VCaP (cell line): Measurements from ENCODE around the gene DDX4.
"Not testable (repeated sequence)": the region's sequence is repeated elsewhere in the genome, so short reads cannot be mapped to it uniquely, and the experiment has no call there.

ENCODE experiments used
- H3K27ac ChIP-seq: fragments of 450-650 bp; 2 replicates; pipeline ENCODE4 v1.5.1; 2017
- TF ChIP-seq, protein P1 (sequence below): fragments of 450-650 bp; conservative IDR thresholded peaks from 2 replicates; pipeline ENCODE4 v1.5.1; 2017; ENCODE audit warnings: mild to moderate bottlenecking, moderate library complexity

DDX4 gene

DNA sequence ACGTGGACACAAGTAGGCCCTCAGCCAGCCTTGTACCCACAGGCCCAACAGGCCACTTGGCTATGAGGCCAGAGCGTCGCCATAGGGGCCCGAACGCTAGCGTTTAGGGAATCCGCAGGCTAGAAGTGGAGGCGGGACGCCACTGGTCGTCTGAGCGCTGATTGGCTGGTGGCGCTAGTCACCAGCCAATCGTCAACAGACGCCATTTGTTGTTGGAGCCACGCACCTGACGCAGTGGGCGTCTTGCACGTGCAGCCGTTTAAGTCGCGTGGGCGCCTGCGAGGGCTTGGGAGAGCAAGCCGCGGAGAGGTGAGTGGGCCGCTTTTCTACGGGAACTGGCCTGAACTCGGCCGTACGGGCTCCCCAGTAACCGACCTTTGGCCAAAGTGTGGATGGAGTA is at the start of gene DDX4:
Gene DDX4, plus strand, starts transcription at position 269 of the 400 bp plus-strand sequence. CDS start 903 bp downstream, outside the sequence.
- H3K27ac ChIP-seq = no peak within 1 kb of the TSS
- TF ChIP-seq, protein P1, sequence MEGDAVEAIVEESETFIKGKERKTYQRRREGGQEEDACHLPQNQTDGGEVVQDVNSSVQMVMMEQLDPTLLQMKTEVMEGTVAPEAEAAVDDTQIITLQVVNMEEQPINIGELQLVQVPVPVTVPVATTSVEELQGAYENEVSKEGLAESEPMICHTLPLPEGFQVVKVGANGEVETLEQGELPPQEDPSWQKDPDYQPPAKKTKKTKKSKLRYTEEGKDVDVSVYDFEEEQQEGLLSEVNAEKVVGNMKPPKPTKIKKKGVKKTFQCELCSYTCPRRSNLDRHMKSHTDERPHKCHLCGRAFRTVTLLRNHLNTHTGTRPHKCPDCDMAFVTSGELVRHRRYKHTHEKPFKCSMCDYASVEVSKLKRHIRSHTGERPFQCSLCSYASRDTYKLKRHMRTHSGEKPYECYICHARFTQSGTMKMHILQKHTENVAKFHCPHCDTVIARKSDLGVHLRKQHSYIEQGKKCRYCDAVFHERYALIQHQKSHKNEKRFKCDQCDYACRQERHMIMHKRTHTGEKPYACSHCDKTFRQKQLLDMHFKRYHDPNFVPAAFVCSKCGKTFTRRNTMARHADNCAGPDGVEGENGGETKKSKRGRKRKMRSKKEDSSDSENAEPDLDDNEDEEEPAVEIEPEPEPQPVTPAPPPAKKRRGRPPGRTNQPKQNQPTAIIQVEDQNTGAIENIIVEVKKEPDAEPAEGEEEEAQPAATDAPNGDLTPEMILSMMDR = no peak

DNA sequence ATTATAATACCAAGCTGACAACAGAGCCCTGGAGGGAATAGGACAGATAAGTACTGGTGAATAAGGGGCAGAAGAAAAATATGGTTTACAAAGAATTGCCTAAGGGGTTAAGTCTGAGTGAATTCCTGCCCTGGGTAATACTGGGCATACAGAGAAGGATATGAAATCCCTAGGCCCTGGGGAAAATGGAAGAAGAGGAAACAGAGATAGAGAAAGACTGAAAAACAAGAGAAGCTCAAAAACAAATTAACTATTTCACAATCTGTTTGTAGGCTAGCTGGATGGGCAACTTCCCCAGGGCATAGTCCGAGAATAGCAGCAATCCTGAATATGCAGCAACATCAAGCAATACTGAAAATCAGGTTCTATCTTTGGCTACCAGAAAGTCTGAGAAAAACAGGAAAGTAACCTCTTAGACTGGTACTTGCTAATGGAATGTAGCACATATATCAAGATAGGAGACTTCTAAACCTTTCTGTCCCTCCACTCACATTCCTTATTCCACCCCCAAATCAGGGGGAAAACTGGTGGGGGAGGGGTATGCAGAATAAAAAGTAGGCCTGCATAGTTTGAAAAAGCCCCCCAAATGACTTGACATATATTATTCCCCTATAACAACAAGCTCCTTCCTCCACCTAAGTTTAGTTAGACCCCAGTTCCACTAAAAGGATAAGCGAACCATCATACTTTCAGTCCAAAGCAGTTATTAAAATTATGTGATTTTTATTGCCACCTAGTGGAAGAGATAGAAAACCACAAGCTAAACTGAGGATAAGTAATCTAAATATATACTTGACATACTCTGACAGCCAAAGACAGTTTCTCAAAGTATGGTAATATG is 46.4 kb upstream of the DDX4 start:
- H3K27ac ChIP-seq = peak overlapping the region; percentile 60
- TF ChIP-seq, protein P1 = peak; percentile 67

DNA sequence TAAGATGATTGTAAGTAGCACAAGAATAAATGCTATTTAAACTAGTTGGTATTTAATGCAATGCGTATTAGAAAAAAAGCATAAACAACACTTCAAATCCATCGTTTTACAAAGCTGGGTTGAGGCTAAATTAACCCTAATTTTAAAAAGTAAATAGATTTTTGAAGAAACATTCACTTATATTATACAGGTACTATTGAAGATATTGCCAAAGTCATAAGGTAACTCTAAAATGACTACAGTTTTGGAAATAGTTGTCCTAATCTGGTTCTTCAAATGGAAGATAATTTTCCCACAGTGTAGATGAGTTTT is 45.8 kb upstream of the DDX4 start:
- peak overlapping the region; percentile 60 for H3K27ac ChIP-seq
- TF ChIP-seq, protein P1 = peak; percentile 19; the same call in 1 of the 2 replicates

DNA sequence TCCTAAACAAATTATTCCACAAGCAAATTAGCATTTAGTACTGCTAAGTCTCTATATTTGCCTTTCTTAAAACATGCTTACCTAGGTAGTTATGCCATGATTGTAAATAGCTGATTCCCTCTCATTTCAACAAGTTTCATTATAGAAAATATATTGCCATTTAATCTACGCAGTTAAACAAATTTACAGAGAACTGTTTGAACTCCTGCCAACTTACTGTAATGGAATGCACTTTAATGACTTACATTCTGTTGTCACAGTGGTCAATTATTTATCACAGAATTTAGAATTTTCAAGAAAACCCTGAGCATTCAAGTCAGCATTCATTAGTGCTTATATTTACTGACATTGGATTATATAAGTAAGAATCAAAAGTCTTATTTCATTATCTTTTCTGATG is 45.4 kb upstream of the DDX4 start:
- peak overlapping the region; percentile 60; the same call in 1 of the 2 replicates for H3K27ac ChIP-seq
- TF ChIP-seq, protein P1 = no peak

DNA sequence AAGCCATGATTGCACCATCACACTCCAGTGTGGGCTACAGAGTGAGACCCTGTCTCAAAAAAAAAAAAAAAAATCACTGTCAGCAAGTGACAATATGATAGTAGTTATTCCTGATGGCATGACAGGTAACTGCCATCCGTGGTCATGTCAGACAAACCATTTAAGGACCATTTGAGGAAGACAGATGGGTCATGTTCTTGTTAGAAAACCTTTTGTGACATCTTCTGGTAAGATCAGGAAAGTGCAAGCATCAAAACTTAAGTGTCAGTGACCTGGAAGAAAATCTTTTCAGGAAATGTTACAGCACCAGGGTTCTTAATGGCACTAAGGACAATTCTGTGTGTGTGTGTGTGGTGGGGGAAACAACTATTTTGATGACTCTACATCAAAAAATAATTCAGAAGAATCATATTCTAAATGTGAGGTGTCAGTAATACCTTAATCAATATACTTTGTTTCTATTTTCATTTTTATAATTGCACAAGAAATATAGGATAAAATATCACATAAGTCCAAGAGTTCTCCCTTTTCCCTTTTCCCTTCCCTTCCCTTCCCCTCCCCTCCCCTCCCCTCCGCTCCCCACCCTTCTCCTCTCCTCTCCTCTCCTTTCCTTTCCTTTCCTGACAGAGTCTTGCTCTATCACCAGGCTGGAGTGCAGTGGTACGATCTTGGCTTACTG is 43.6 kb upstream of the DDX4 start:
- TF ChIP-seq, protein P1 = peak; percentile 75
- H3K27ac ChIP-seq = no peak overlapping the region

DNA sequence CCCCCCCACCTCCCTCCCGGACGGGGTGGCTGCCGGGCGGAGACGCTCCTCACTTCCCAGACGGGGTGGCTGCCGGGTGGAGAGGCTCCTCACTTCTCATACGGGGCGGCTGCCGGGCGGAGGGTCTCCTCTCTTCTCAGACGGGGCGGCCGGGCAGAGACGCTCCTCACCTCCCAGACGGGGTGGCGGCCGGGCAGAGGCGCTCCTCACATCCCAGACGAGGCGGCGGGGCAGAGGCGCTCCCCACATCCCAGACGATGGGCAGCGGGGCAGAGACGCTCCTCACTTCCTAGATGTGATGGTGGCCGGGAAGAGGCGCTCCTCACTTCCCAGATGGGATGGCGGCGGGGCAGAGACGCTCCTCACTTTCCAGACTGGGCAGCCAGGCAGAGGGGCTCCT is 41.2 kb upstream of the DDX4 start:
- H3K27ac ChIP-seq = not testable (repeated sequence)

DNA sequence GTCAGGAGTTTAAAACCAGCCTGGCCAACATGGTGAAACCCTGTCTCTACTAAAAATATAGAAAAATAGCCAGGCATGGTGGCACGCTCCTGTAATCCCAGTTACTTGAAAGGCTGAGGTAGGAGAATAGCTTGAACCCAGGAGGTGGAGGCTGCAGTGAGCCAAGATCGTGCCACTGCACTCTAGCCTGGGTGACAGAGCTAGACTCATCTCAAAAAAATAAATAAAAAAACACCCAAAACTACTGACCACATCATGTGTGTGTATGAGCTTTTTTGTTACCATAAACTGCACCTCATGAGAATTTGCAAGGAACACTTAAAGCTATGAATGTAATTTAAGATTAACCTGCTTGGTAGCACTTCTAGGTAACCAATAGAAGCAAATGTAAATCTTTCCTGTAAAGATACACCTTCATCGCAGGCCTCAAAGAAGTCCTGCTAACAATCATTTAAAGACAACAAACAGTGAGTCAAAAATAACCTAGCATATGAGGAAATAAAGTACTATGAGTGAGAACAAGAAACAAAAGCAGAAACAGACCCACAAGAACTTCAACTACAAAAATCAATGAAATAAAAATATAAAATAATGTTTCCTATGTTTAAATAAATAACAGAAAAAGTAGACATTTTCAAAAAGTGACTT is 38.7 kb upstream of the DDX4 start:
- no peak overlapping the region for H3K27ac ChIP-seq
- TF ChIP-seq, protein P1 = no peak
